GM18507 (cell line): ENCODE results near the gene PM20D1.
A peak's percentile ranks its signal among the peaks of the same experiment; 100 is the strongest.
"Not testable (repeated sequence)": the region's sequence is repeated elsewhere in the genome, so short reads cannot be mapped to it uniquely, and the experiment has no call there.

Experiments
- DNase-seq: peaks from one replicate; pipeline ENCODE4 v3.0.0; 2011; ENCODE audit warnings: low read depth; ENCODE audit not compliant: insufficient read length; ENCODE audit errors: extremely low spot score
- FAIRE-seq: peaks from 2 replicates; lab custom pipeline; 2011; peaks lifted over from hg19 to GRCh38; lab: Jason Lieb, UNC

The PM20D1 gene

GRCh38 chr1:205843036-205843859, 6.7 kb downstream of the PM20D1 start:
- no peak for DNase-seq
- no peak for FAIRE-seq

DNA sequence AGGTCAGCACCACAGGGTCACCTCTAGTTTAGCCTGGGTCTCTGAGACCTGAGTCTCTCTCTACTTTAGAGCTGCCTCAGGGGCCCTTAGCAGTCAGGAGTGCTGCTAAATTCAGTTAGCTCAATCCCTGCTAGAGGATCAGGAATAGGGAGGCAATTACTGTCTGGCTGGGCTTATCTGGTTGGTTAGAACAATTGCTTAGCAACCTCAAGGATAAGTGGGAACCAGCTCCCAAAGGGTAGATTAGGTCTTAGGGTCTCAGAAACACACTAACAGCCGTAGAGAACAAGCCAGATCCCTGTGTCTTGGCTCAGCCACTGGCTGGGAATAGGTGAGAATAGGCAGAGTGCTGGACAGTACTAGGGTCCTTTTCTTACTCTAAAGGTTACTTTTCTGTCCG, 7.7 kb downstream of the PM20D1 start:
- FAIRE-seq (no peak), DNase-seq (no peak)

GRCh38 chr1:205840146-205840923, 9.6 kb downstream of the PM20D1 start:
- DNase-seq (no peak), FAIRE-seq (no peak)

GRCh38 chr1:205837382-205837970, 12.5 kb downstream of the PM20D1 start:
- no peak for FAIRE-seq
- DNase-seq: no peak

DNA sequence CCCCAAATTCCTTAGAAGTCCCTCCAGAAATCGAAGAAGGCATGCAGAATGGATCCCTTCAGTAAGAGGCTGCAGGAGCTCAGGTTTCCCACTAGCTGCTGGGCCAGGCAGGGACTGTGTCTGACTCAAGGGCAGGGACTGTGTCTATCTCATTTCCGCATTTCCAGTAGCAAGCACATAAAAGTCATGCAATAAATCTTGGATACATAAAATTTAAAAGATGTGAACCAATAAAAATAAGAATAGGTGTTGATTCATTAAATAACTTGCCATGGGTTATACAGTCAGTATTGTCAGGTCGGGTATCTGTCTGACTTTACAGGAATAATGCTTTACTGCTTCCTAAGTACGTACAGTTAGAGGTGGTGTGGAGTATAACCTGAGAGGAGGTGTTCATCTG, 15.2 kb downstream of the PM20D1 start:
- FAIRE-seq (no peak), DNase-seq (no peak)

DNA sequence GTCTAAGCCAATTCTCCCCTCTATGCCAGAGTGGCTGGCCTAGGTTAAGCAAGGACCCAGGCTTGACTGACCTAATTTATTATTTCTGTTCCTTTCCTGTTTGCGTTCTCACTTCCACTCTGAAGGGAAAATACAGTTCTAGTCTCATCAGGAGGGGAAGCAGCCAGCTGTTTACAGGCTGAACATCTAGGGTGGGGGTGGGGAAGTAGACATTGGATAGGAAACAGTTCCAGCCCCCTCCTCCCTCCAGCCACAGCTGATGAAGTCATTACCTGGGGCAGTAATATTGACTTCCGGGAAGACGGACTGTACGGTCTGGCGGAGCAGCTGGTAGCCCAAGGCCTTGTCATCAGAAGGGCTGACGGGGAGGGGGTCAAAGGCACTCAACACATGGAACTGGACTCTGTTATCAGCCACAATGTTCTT, 17.6 kb downstream of the PM20D1 start:
- DNase-seq (no peak), FAIRE-seq (no peak)

DNA sequence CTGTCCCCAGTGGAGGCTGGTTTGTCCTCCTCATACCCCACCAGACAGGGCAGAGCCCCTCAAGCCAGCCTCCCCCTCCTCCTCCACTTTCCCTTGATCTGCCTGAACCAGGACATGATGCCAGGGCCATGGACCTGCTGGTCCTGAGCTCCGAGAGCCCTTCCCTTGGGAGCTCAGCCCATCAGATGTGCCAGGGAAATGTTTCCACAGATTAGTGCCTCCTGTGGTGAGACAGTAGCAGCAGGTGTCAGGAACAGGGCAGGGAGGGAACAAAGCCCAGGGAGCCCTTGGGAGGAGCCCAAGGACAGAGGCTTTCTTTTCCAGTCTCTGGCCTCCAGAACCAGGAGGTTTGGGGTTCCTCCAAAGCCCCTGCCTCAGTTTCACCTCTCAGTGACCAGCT, 22.3 kb downstream of the PM20D1 start:
- DNase-seq: no peak
- FAIRE-seq: no peak

DNA sequence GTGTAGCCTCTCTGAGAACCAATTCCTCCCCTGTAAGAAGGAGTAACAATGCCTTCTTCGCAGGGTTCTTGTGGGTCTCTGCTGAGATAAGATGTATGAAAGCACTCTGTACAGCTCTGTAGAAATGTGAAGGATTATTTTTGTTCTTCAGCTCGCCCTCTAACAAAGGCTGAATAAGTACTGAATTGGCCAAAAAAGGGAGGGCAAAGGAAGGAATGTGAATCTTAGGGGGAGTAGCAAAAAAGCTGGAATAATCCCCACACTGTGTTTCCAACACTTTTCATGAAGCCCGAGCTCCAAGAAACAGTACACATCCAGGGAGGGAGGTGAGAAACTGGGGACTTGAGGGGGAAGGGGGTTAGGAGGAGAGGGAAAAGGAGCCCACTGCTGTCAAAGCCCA, 22.9 kb downstream of the PM20D1 start:
- FAIRE-seq: no peak

DNA sequence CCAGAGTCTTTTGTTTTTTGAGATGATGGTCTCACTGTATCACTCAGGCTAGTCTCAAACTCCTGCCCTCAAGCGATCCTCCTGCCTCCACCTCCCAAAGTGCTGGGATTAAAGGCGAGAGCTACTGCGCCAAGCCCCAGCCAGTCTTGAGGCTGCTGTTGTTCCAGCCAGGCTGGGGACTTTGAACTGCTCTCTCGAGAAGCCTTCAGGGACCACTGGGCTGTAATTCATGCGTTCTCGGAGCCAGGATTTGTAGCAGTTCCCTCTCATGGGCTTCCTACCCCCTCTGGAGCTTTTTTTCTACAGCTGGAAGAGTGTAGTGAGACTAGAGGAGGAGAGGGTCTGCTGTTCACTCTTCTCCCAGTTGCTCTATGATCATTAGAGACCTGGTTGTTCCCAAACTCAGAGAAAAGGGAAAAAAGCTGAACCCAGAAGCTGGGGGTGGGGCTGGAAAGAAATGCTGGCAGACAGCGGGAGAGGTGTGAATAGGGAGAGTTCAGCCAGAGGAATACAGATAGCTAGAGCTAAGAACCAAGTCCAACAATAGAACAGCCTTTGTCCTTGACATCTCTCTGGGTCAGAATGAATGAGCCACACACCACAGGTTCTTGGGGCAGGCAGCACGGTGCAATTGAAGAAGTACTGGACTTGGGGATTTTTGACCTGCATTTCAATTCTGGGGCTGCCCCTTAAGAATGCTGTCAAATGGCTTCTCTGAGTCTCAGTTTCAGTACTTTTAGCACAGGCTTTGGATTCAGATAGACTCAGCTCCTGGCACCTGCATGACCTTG, 23.7 kb downstream of the PM20D1 start:
- FAIRE-seq: no peak
- no peak for DNase-seq

More for the DNA sequence above, 22.9 kb downstream of the PM20D1 start:
- no peak for DNase-seq

DNA sequence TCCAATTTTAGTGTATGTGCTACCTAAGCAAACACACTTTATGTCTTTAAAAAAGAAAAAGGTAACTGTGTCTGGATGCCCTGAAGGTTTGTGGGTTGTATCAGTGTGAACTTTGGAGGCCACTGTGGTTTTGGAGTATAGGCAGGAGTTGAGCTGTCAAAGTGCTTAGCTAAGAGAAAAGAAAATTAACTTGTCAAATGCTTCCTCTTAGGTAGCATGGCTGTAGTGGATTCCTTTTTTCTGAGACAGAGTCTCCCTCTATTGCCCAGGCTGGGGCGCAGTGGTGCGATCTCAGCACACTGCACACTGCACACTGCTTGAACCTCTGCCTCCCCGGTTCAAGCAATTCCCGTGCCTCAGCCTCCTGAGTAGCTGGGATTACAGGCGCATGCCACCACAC, 25.8 kb downstream of the PM20D1 start:
- no peak for DNase-seq
- no peak for FAIRE-seq

DNA sequence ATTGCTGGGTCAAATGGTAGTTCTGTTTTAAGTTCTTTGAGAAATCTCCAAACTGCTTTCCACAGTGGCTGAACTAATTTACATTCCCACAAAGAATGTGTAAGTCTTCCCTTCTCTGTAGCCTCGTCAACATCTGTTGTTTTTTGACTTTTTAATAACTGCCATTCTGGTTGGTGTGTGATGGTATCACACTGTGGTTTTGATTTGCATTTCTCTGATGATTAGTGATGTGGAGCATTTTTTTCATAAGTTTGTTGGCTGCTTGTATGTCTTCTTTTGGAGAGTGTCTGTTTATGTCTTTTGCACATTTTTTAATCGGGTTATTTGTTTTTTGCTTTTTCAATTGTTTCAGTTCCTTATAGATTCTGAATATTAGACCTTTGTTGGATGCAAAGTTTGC, 26.7 kb downstream of the PM20D1 start:
- FAIRE-seq: peak; percentile 83
- DNase-seq: not testable (repeated sequence)

DNA sequence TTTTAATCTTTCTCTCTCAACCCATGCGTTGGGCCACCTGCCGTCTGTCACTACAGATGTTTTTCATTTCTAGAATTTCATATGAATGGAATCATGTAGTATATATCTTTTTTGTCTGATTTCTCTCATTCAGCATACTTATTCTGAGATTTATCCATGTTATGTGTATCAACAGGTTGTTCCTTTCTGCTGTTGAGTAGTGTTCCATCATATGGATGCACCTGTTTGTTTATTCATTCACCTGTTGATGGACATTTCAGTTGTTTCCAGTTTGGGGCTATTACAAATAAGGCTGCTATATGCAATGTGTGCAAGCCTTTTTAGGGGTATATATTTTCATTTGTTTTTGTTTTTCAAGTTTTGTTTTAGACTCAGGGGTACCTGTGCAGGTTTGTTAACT, 27.5 kb downstream of the PM20D1 start:
- DNase-seq (no peak), FAIRE-seq (no peak)

DNA sequence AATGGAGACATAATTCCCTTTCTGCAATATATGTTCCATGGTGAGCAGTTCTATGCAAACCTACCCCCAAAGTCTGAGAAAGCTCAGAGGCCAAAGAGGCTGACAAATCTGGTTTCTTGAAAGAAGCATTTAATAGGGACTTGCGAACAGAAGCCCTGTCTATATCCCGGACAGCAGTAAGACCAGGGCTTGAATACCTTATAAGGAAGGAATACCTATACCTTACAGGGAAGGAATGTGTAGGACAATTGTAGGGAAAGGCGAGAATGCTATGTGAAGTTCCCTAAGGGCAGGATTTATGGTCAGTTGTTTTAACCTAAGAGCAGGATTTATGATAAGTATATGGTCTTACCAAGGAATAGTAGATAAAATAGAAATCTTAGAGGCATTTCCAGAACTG, 31.9 kb downstream of the PM20D1 start:
- no peak for FAIRE-seq

DNA sequence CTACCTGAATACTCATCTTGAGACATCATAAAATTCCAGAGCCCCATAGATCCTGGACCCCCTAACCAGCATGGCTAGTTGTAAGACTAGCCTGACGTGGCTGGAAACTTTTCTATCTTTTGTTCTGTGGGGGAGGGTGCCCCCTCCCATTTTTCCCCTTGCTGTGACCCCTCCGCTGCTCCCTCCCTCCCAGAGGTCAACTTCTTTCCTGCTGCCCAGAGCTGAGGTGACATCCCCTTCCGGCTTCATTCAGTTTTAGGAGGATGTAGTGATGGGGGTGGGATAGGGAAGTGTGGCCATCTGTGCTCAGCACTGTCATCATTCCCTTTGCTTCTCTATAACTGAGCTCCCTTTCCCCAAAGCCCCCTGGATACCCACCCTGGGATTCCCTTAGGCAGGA, 32.6 kb downstream of the PM20D1 start:
- no peak for DNase-seq
- FAIRE-seq: no peak

More for the DNA sequence above, 31.9 kb downstream of the PM20D1 start:
- DNase-seq: no peak

DNA sequence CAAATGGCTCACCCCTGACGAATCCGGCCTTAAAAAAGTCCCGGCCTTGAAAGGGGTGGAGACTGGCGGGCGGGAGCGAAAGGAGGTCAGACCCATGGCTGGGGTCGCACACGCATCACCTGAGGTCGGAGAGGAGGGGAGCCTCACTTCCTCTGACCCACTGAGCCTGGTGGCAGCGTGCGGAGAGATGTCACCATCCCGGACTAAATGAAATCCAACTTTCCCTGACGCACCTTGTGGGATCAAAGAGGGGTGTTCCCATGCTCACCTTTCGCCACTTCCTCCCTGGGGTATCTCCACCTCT, 36.2 kb downstream of the PM20D1 start:
- no peak for DNase-seq
- no peak for FAIRE-seq

DNA sequence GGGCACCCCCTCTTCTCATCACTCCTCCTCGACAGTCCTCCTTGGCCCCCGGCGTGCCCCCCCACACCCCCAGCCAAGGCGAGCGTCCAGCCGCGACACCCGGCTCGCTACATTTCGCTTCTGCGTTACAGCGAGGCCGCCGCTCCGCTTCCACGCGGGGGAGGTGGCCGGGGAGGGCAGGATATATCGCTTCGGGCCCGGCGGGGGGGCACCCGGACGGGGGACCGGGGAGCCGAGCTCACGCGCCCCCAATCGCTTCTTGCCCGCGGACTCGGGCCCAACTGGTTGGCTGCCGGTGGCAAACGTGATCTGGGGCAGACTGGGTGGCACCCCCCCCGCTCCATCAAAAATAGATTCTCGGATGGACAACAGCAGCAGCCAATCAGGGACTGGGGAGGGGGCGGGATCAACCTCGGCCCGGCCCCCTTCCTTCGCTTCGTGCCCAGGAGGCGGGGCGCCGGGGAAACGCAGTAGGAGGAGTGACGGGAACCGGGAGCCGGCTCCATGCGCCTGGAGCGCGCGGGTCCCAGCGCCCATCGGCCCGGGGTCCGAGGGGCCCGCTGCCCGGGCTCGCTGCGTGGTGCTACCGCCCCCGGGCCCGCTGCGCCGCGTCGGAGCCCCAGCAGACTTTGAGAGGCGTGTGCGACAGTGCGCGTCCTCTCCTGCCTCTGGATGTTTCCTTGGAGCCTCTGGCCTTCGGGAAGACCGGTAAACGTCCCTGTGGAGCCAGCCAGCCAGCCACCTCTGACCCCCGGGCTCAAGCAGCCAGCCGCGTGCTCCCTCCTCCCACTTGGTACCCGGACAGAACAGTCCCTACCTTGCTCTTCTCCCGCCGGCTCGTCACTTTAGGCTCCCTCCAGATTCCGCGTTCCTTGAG, 36.8 kb downstream of the PM20D1 start, which contains the start of gene SLC41A1:
Gene SLC41A1 (minus strand): TSS at position 321 of the 877 bp plus-strand sequence. CDS start 2,757 bp downstream, outside the sequence.
- FAIRE-seq (peak; percentile 72), DNase-seq (peak; percentile 93)

DNA sequence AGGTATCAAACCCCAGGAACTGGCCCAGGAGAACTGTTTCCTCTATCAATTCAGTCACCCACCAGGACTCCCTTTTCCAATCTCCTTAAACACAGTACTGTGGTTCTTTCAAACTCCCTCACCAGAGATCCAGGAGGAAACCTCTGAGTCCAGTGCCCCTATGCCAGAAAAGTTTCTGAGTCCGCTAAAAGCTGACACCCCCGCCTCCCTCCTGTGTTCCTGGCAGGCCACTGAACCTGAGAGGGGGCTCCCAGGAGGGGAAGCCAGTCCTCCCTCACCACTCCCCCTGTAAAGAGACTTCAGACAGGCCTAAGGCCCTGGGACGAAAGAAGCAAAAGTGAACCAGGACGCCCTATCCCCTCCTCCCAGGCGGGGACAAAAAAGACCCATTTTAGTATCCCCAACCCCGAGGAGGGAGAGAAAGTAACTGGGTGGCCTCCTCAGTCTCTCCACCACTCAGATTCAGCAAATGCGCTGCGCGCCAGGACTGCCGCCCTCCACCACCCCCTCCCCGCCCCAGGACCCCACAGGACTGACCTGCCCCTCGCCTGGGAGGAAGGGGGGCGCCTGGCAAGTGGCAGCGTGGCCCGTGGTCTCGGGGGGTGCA, 37.6 kb downstream of the PM20D1 start:
- DNase-seq: no peak
- FAIRE-seq: no peak

DNA sequence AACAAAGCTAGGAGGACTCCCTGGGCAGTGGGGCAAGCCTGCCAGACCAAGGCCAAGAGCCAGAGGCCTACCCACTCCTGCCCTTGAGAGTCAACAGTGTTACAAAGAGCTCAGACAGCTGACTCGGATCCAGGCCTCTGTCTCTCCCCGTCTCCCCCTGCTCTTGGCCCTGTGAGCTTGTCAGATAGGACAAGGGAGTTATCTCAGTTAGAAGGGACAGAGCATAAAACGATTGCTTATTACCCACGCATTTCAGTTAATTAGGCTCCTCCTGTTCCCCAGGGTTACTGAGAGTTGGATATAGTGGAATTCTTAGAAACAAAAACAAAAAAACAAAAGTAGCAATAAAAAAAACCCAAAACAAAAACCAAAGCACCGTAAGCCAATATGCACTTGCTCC, 38.3 kb downstream of the PM20D1 start:
- FAIRE-seq: no peak
- no peak for DNase-seq
